HG03175 (cell line): ENCODE results near the gene PLXNA4.

Experiments
- ATAC-seq: cut with Tn5 transposase; IDR thresholded peaks from one replicate; pipeline ENCODE4 v1.9.1; 2021; ENCODE audit warnings: mild to moderate bottlenecking, moderate library complexity; ENCODE audit not compliant: unreplicated experiment

PLXNA4 gene

DNA sequence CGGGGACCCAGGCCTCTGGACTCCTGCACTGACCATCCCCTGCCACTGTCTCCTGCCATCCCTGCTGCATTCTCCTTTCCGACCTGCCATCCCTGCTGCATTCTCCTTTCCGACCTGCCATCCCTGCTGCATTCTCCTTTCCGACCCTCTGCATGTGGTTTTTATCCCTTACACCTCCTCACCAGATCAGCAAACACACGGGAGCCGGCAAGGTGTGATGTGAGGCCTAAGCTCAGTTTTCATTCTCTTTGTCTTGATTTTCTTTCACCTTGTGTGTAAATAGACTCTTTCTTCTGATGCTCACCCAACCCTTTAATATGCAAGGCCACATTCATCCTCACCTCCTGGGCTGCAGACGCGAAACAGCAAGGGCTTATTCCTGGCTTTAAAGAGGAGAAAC lies 11.4 kb downstream of the PLXNA4 start:
- ATAC-seq: no peak

- no peak for ATAC-seq
These were observed 12.2 kb downstream of the PLXNA4 start for GRCh38 chr7:132564090-132564489.

GRCh38 chr7:132562690-132563089 lies 13.6 kb downstream of the PLXNA4 start:
- ATAC-seq: no peak

DNA sequence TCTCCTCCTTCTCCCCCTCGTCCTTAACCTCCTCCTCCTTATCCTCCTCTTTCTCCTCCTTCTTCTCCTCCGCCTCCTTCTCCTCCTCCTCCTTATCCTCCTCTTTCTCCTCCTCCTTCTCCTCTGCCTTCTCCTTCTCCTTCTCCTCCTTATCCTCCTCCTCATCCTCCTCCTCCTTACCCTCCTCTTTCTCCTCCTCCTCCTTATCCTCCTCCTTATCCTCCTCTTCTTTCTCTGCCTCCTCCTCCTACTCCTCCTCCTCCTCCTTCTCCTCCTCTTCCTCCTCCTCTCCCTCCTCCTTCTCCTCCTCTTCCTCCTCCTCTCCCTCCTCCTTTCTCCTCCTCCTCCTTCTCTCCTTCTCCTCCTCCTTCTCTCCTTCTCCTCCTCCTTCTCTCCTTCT lies 14.5 kb downstream of the PLXNA4 start:
- ATAC-seq: no peak

DNA sequence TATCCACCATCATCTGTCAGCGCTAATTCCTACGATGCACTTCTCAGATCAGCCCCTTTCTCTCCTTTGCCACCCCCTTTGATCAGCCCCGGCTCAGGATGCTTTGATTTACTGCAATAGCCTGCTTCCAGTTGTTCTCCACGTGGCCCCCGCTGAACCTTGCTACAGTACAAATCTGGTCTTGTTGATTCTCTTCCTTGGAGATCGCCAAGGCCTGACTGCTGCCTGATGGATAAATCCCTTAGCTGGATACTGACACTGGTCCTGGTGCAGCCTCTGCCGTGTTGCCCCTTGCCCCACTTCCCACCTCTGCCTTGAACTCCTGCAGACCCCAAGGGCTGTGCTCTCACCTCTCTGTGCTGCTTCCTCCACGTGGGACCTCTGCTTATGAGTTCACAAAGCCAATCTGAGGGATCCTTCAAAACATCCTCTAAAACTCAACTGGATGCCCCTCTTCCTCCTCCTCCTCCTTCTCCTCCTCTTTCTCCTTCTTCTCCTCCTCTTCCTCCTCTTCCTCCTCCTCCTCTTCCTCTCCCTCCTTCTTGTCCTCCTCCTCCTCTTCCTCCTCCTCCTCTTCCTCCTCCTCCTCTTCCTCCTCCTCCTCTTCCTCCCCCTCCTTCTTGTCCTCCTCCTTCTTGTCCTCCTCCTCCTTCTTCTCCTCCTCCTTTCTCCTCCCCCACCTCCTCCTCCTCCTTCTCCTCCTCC lies 15.3 kb downstream of the PLXNA4 start:
- ATAC-seq: no peak

DNA sequence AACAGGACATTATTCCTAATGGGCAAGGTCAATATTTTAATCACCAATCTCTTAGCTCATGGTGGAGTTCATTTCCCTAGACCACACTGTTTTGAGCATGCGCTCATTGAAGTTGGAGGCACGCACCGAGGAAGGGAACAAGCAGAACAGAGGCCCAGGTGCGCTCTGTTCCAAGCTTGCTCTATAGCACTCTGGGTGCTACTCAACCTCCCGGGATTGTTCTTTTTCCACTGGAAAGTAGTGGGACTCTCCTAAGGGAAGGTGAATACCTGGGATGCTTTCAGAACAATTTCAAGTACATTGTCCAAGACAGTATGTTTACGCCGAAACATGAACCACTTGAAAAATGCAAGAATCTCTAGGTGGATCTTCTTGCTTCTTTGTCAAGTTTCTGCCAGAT lies 16.2 kb downstream of the PLXNA4 start:
- ATAC-seq: no peak

DNA sequence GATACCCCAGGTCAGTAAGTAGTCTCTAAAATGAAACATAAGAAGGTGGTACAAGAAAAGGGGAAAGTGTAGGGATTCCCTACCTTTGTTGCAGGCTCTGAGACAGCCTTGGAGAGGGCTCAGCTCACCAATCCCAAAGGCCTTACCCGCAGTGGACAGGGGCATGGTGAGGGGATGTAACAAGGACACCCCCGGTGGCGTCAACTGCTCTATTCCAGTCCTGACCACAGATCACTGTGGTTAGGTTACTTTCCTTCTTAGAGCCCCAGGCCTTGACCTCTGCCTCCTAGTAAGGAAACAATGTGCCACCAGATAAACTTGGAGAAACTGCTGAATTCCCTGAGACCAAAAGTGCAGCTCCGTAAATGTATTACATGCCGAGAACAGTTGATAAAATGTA lies 17.5 kb downstream of the PLXNA4 start:
- no peak for ATAC-seq

- ATAC-seq: no peak
These were observed 18.7 kb downstream of the PLXNA4 start for GRCh38 chr7:132557489-132558044.

DNA sequence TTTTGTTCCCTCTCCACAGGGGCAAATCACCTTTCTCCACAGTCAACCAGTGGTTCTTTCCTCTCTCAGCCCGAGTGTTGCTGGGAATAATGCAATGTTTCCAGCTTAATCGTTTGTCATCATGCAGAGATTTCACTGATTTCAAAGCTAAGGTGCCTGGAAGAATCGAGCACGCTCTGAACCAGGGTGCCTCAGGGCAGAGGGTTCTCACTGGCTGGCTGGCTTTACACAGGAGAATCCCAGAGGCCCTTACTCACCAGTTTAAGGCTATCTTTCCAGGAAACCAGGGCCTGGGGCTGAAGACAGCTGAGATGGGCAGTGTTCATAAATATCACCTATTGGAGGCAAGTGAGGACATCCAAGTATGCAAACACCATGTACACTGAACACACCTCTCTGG lies 21.8 kb downstream of the PLXNA4 start:
- no peak for ATAC-seq

- ATAC-seq: no peak
These were observed 23.2 kb downstream of the PLXNA4 start for GRCh38 chr7:132553031-132553430.

GRCh38 chr7:132551886-132552285 lies 24.4 kb downstream of the PLXNA4 start:
- ATAC-seq: no peak

GRCh38 chr7:132551439-132551838 lies 24.8 kb downstream of the PLXNA4 start:
- no peak for ATAC-seq

DNA sequence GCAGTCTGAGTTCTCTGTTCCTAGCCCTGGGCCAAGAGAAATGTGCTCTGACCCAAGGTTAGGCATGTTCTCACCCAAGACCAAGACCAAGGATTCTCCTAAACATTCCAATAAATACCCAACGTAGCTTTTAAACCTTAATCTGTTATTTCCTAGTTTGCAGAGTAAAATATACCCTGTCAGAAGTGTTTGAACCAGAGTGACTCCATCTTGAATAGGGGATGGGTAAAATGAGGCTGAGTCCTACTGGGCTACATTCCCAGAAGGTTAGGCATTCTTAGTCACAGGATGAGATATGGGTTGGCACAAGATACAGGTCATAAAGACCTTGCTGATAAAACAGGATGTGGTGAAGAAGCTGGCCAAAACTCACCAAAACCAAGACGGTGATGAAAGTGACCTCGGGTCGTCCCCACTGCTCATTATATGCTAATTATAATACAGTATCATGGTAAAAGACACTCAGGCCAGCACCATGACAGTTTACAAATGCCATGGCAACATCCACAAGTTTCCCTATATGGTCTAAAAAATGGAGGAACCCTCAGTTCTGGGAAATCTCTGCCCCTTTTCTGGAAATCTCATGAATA lies 27.7 kb downstream of the PLXNA4 start:
- ATAC-seq: no peak

DNA sequence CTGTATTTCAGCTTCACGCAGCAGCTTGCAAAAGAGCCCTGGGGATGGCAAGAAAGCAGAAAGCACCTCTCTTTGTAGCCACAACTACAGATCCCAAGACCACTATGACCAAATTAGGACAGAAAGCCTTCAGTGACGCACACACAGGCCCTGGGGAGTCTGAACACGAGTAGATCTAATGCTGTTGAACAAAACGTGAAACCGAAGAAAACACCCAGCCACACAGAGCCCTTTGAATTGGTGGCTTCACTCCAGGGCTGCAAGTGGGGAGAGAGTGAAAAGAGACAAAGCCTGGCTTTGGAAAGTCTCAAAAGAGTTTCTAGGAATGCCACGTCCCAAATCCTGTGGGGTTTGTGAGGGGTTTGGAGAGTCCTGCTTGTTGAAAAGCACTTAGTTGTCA lies 28.4 kb downstream of the PLXNA4 start:
- ATAC-seq: no peak

DNA sequence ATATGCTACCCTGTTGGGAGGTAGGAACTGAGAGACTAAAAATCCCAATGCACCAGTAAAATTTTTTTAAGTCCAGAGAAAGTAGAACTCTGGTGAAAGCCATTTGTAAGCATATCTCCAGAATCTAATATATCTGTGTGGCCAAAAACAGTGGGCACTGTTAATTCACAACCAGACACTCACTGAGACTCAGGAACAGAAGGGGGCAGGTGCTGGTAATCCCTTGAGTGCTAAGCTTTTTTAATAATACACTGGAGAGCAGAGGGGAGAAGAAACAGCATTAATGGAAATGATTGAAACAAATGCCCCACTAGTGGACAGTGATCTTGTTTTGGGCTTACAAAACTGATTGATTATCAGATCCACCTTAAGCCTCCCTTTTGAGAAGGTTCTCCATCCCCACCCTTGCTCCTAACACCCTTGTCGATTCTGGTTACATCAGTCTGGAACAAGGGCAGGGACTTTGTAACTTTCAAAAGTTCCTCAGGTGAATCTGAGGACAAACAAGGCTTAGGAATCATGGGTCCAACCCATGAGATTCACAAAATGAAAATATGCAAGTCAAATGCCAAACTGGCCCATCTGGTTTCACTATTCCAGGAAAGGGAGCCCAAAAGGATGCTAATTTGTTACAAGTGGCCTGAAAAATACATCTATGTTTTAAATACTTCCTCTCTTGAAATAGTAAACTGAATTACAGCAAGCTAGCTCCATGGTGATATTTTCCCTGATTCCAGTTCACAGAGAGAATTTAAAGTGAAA lies 29.7 kb downstream of the PLXNA4 start:
- ATAC-seq: no peak

DNA sequence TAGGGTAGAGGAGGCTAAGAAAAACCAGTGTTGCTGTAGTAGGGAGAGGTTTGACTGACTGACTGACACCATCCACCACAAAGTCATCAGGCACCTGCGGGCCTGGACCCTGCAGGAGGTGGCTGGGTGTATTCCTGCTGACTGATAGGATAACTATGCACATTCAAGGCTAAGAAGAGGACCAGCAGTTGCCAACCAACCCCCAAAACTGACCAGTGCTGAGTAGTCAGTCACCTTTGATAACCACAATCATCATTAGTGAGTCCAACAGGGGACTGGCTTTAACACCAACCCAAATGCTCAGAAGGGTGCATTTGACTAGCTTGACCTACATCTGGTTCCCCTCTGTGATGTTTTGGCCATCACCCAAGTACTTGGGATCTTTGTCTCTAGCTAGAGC lies 30.5 kb downstream of the PLXNA4 start:
- no peak for ATAC-seq

- no peak for ATAC-seq
These were observed 31.3 kb downstream of the PLXNA4 start for GRCh38 chr7:132544999-132545398.

- ATAC-seq: no peak
These were observed 32.2 kb downstream of the PLXNA4 start for GRCh38 chr7:132544025-132544424.

GRCh38 chr7:132542895-132543294 lies 33.4 kb downstream of the PLXNA4 start:
- no peak for ATAC-seq

GRCh38 chr7:132541656-132542055 lies 34.6 kb downstream of the PLXNA4 start:
- ATAC-seq: no peak

DNA sequence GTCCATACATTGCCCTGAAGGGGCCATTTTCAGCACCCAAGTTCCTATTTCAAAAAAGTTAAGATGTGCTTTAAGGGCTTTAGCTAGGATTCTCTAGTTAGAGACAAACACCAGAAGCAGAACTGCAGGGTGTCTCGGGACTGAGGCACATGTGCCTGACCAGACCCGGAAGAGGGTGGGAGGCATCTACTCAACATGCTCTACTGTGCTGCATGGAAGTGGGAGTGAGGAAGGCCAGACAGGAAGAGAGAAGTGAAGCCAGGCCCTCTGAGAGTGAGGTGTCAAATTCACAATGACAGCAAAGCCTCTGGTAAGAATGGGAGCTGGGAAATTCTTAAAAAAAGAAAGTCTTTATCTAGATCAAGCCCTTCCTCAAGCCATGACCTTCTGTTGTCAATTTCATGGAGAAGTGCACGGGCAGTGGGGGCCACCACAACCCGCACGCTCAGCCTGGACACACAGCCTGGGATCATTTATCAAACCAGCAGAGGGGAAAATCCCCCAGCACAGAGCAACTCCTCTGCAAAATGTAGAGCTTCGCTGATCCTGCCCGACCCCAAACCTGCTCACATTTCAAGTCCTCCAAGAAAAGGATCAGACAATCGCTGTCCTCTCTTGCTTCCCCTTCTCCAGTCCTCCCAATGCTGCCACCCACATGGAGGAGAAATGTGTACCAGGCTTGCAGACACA lies 38.7 kb downstream of the PLXNA4 start:
- ATAC-seq: no peak
